Muscle layer of duodenum (tissue), 2 donors: ENCODE results near the gene TMEM121.

Experiments used
- H3K27ac ChIP-seq: one replicate; pipeline ENCODE4 v1.7.0; 2013; ENCODE audit warnings: mild to moderate bottlenecking, low read length
- H3K27me3 ChIP-seq: one replicate; pipeline ENCODE4 v1.7.0; 2013; ENCODE audit warnings: low read depth, mild to moderate bottlenecking, control low read depth, low read length
- H3K36me3 ChIP-seq, 2 donors: one replicate each; pipeline ENCODE4 v1.7.0; 2013; ENCODE audit warnings: low read length in 2 of 2, control low read depth in 1 of 2, mild to moderate bottlenecking in 1 of 2; ENCODE audit not compliant: insufficient read depth in 2 of 2, control insufficient read depth in 1 of 2
- H3K4me1 ChIP-seq, 2 donors: one replicate each; pipeline ENCODE4 v1.7.0; 2013; ENCODE audit warnings: low read length in 2 of 2, mild to moderate bottlenecking in 2 of 2, control low read depth in 1 of 2, moderate library complexity in 1 of 2; ENCODE audit not compliant: insufficient read depth in 2 of 2, control insufficient read depth in 1 of 2
- H3K4me3 ChIP-seq, 2 donors: one replicate each; pipeline ENCODE4 v1.7.0; 2013; ENCODE audit warnings: low read length in 2 of 2, low read depth in 1 of 2, mild to moderate bottlenecking in 1 of 2
- H3K9me3 ChIP-seq, 2 donors: one replicate each; pipeline ENCODE4 v1.7.0; 2013; ENCODE audit warnings: low read length in 2 of 2, control low read depth in 1 of 2, mild to moderate bottlenecking in 1 of 2; ENCODE audit not compliant: control insufficient read depth in 1 of 2
- donor health status: healthy.

TMEM121 gene

DNA sequence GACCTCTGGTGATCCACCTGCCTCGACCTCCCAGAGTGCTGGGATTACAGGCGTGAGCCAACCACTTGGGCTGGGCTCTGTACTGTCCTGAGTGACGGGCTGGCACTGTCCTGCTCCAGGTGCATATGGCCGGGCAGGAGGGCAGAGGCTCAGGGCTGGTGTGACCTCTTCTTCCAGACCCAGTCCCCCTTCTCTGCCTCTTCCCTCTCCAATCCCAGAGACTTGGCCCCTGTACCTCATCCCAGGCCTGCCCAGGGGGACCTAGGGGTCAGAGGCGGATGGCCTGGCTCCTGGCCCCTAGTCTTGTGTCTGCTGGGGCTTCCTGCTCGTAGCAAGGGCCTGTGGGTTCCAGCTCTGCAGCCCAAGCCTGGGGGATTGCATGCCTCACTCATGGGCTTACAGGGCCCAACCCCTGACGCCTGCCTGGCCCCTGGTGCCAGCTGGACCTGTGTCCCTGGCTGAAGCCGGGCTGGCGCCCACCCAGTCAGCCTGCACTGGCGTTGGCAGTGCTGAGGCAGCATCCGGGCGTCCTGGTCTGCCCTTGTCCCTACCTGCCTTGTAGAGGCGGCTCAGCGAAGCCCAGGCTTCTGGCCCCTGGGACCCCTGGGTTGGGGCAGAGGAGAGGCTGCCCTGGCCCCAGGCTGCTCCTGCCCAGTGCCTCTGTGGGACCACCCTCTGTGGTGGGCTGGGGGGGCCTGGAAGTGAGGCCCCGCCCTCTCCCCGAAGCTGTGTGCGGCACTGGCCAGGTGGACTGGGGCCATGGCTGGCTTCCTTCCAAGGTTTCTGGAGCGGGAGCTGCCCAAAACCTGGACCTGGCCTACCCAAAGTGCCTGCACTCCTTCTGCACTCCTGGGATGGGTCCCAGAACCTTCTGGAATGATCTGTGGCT, 31.0 kb upstream of the TMEM121 start:
- peaks cover 0 to 12% of the 10 kb centered on the region in 2 donors for H3K4me1 ChIP-seq
- no peaks in the 10 kb centered on the region for H3K36me3 ChIP-seq
- no peak overlapping the region for H3K27ac ChIP-seq
- no peaks in the 10 kb centered on the region for H3K9me3 ChIP-seq
- H3K27me3 ChIP-seq = no peaks in the 10 kb centered on the region
- no peak overlapping the region for H3K4me3 ChIP-seq

GRCh38 chr14:105495990-105496830, 30.2 kb upstream of the TMEM121 start:
- Histone ChIP-seq H3K4me1 (peaks cover 0 to 12% of the 10 kb centered on the region in 2 donors), H3K9me3 (no peaks in the 10 kb centered on the region), H3K27me3 (no peaks in the 10 kb centered on the region), H3K27ac (no peak overlapping the region), H3K4me3 (no peak overlapping the region), H3K36me3 (no peaks in the 10 kb centered on the region)

GRCh38 chr14:105496831-105497591, 29.4 kb upstream of the TMEM121 start:
- Histone ChIP-seq H3K27me3 (no peaks in the 10 kb centered on the region), H3K4me3 (no peak overlapping the region), H3K9me3 (no peaks in the 10 kb centered on the region), H3K27ac (no peak overlapping the region), H3K36me3 (no peaks in the 10 kb centered on the region), H3K4me1 (peaks cover 0 to 5% of the 10 kb centered on the region in 2 donors)

DNA sequence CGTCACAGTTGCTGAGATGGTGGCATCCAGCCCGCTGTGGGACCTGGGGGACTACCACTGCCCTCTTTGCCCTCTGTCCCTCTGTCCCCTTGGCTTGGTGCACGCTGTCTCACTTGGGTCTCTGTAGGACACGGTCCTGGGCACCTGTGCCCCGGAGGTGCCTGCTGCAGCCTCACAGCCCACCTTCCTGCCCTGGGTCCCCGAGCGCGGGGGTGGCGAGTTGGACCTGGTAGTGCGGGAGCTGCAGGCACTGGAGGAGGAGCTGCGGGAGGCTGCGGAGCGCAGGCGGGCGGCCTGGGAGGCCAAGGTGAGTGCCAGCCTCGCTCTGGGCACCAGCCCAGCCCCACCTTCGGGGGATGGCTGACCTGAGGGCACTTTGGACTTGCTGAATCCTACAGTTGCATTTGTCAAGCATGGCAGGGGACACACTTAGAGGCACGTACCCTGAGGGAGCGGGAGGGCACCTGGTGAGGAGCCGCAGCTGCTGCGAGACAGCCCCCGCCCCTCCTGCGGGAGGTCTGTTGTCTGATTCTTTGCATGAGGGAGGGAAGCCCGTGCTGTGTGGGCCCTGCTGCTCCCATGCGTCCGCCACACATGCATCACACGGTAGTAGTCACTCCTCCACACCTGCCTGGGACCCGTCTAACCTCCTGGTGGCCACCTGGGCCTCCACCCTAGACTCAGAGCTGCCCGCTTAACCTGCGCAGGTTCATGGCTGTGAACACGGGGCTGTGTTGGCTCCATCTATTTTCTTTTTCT, 28.5 kb upstream of the TMEM121 start:
- H3K27ac ChIP-seq = no peak overlapping the region
- H3K36me3 ChIP-seq = no peaks in the 10 kb centered on the region
- no peaks in the 10 kb centered on the region for H3K27me3 ChIP-seq
- no peaks in the 10 kb centered on the region for H3K9me3 ChIP-seq
- no peak overlapping the region for H3K4me3 ChIP-seq
- H3K4me1 ChIP-seq = no peaks in the 10 kb centered on the region

DNA sequence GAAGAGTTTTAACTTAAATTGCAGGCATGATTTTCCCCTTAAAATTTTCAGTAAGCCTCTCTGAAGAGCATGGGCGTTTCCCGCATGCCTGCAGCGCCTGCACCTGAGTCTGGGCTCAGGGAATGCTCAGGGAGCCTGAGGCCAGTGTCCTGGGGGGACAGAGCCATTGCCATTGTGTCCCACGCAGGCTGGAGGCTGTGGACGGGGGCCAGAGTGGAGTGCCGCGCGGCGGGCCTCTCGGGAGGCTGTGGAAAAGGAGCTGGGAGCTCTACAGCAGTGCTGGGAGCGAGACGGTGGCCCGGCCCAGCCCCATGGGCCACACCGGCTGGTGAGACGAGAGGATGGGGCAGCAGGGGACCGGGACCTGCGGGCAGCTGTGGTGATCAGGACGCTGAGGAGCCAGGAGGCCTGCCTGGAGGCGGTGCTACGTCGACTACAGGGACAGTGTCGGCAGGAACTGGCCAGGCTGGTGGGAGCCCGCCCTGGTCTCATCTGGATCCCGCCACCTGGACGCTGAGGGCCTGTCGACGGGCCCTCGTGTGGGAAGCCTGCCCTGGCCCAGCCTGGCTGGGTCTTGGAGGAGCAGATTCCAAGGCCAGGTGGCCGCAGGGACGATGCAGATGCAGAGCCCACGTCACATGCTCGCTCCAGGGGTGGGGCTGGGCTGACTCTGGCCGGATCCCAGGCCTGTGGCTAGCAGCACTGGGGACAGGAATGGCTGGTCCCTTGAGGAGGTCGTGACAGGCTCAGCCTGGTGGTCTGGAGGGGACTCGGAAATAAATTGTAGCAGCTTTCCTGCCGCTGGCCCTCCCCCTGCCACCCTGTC, 27.7 kb upstream of the TMEM121 start:
- H3K9me3 ChIP-seq = no peaks in the 10 kb centered on the region
- no peaks in the 10 kb centered on the region for H3K36me3 ChIP-seq
- H3K4me1 ChIP-seq = no peaks in the 10 kb centered on the region
- no peak overlapping the region for H3K27ac ChIP-seq
- no peak overlapping the region for H3K4me3 ChIP-seq
- H3K27me3 ChIP-seq = no peaks in the 10 kb centered on the region

- H3K4me3 ChIP-seq = no peak overlapping the region
- no peak overlapping the region for H3K27ac ChIP-seq
- H3K27me3 ChIP-seq = no peaks in the 10 kb centered on the region
- H3K36me3 ChIP-seq = no peaks in the 10 kb centered on the region
- no peaks in the 10 kb centered on the region for H3K4me1 ChIP-seq
- no peaks in the 10 kb centered on the region for H3K9me3 ChIP-seq
Measured at GRCh38 chr14:105499256-105500035, 26.9 kb upstream of the TMEM121 start.

DNA sequence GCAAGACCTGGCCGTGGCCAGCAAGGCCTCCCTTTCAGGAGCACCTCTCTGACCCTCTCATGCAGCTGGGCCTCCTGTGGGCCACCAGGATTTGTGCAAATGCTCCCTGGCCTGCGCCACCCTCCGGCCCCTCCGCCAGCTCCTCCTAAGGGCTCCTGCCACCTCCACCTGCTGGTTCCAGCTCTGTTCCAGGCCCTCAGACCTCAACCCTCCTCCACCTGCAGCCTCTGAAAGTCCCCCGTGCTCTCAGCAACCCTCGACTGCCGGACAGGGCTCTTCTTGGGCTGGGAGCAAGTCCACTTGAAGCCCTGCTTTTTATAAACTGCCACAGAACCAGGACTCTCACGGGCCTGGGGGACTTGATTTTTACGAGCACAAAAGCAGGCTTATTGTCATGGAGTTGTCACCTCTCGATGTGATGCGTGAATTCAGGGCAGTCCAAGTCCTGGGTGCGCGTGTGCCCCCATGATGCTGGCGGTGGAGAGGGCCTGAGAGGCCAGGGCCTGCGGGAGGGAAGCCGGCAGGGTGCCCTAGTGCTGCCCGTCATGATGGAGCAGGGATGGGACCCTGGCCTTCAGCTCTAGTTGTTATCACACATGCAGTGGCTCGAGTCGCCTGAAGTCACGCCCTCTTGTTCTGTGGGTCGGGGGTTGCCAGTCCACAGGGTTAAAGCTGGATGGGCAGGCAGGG, 26.2 kb upstream of the TMEM121 start:
- Histone ChIP-seq H3K27me3 (no peaks in the 10 kb centered on the region), H3K4me1 (no peaks in the 10 kb centered on the region), H3K27ac (no peak overlapping the region), H3K4me3 (no peak overlapping the region), H3K36me3 (no peaks in the 10 kb centered on the region), H3K9me3 (no peaks in the 10 kb centered on the region)

- no peaks in the 10 kb centered on the region for H3K9me3 ChIP-seq
- H3K27ac ChIP-seq = no peak overlapping the region
- H3K4me3 ChIP-seq = no peak overlapping the region
- no peaks in the 10 kb centered on the region for H3K36me3 ChIP-seq
- no peaks in the 10 kb centered on the region for H3K4me1 ChIP-seq
- H3K27me3 ChIP-seq = no peaks in the 10 kb centered on the region
Measured at GRCh38 chr14:105500726-105501101, 25.7 kb upstream of the TMEM121 start.

GRCh38 chr14:105501504-105502291, 24.7 kb upstream of the TMEM121 start:
- no peaks in the 10 kb centered on the region for H3K9me3 ChIP-seq
- H3K4me1 ChIP-seq = no peaks in the 10 kb centered on the region
- H3K27ac ChIP-seq = no peak overlapping the region
- H3K36me3 ChIP-seq = no peaks in the 10 kb centered on the region
- no peaks in the 10 kb centered on the region for H3K27me3 ChIP-seq
- H3K4me3 ChIP-seq = no peak overlapping the region
